Brain microvascular endothelial cell (primary cell): ENCODE measurements around the gene CDCA4.

ENCODE experiments used
- DNase-seq: peaks from one replicate; pipeline ENCODE4 v3.0.0-alpha.2; 2020
- H3K27ac ChIP-seq: fragments of 250-450 bp; sonication (Bioruptor Pico); 2 replicates; pipeline ENCODE4 v1.5.1; 2020; ENCODE audit warnings: mild to moderate bottlenecking, moderate library complexity
- H3K27me3 ChIP-seq: fragments of 250-450 bp; sonication (Bioruptor Pico); replicated peaks from 2 replicates; pipeline ENCODE4 v1.5.1; 2020; ENCODE audit warnings: mild to moderate bottlenecking
- H3K36me3 ChIP-seq: fragments of 250-450 bp; sonication (Bioruptor Pico); replicated peaks from 2 replicates; pipeline ENCODE4 v1.5.1; 2020; ENCODE audit warnings: mild to moderate bottlenecking
- H3K4me3 ChIP-seq: 2 replicates; pipeline ENCODE4 v1.5.1; 2011; ENCODE audit warnings: low read depth, mild to moderate bottlenecking, control low read depth, low read length, moderate library complexity
- CTCF ChIP-seq: IDR thresholded peaks from 2 replicates; pipeline ENCODE4 v1.5.1; 2011; ENCODE audit warnings: low read depth, mild to moderate bottlenecking, moderate library complexity, low read length, control low read depth, inconsistent platforms; ENCODE audit errors: missing control alignments
- in situ Hi-C: cut with HindIII; loops from 2 replicates; pipeline ENCODE4 v1.10.0; 2017; ENCODE audit warnings: low sequenced_read_pairs, low pct_ligation_motif_present

CDCA4 gene

GRCh38 chr14:105053996-105054395, 33.1 kb upstream of the CDCA4 start:
- Histone ChIP-seq H3K27me3 (peaks cover 5% of the 10 kb centered on the region), H3K36me3 (no peaks in the 10 kb centered on the region), H3K27ac (no peak overlapping the region), H3K4me3 (no peak overlapping the region)
- in situ Hi-C loops, result no loop called here
- no peak for TF ChIP-seq CTCF
- DNase-seq, result no peak

DNA sequence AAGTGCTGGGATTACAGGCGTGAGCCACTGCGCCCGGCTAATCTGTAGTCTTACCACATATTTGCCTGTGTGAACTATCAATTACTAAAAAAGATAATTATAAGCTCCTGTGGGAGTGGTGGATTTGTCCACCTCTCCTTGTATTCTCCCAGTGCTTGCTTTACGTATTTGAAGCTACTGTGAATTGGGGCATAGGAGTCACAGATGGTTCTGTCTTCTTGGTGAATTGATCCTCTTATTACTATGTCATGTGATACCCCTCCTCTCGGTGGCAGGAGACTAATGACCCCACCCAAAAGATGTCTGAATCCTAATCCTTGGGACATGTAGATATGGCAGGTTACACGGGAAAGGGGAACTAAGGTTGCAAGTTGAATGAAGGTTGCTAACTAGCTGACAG, 32.5 kb upstream of the CDCA4 start:
- H3K27me3 ChIP-seq, result peaks cover 5% of the 10 kb centered on the region
- no peak overlapping the region for H3K27ac ChIP-seq
- TF ChIP-seq CTCF, result no peak
- in situ Hi-C loops, result no loop called here
- DNase-seq, result no peak
- no peak overlapping the region for H3K4me3 ChIP-seq
- H3K36me3 ChIP-seq, result no peaks in the 10 kb centered on the region

- Histone ChIP-seq H3K27ac (no peak overlapping the region), H3K36me3 (no peaks in the 10 kb centered on the region), H3K27me3 (peaks cover 5% of the 10 kb centered on the region), H3K4me3 (no peak overlapping the region)
- in situ Hi-C loops, result no loop called here
- no peak for DNase-seq
- TF ChIP-seq CTCF, result no peak
These were observed 31.2 kb upstream of the CDCA4 start for GRCh38 chr14:105052110-105052458.

GRCh38 chr14:105051182-105052109, 30.6 kb upstream of the CDCA4 start:
- Histone ChIP-seq H3K27ac (no peak overlapping the region), H3K36me3 (no peaks in the 10 kb centered on the region), H3K27me3 (peaks cover 5% of the 10 kb centered on the region), H3K4me3 (no peak overlapping the region)
- TF ChIP-seq CTCF, result no peak
- in situ Hi-C loops, result no loop called here
- DNase-seq, result no peak

- Histone ChIP-seq H3K27ac (no peak overlapping the region), H3K36me3 (no peaks in the 10 kb centered on the region), H3K27me3 (no peaks in the 10 kb centered on the region), H3K4me3 (no peak overlapping the region)
- no peak for DNase-seq
- in situ Hi-C loops, result no loop called here
- TF ChIP-seq CTCF, result no peak
These were observed 29.6 kb upstream of the CDCA4 start for GRCh38 chr14:105050551-105050897.
